Endothelial cell of umbilical vein (primary cell): ENCODE measurements around the gene LHFPL6. TPM values are rescaled to one million over a fixed set of nuclear protein-coding genes. Genes with fewer than 3 reads are reported as not detected.
A peak's percentile ranks its signal among the peaks of the same experiment; 100 is the strongest.

ENCODE experiments used
- BruUV-seq: library from RNA; stranded (reverse); fragments of 400-500 nt; replicated peaks from 2 replicates; lab custom pipeline; 2021; lab: Mats Ljungman, UMichigan
- CTCF ChIA-PET: fragments of 300-600, 350-600 bp; sonication (Branson Sonifier 250); formaldehyde crosslinking; loops from one replicate; lab custom pipeline; 2021; ENCODE audit warnings: antibody characterized with exemption, inconsistent platforms; lab: Charles Lee
- POLR2A ChIA-PET: fragments of 300-600, 350-600 bp; sonication (Branson Sonifier 250); formaldehyde crosslinking; loops from one replicate; lab custom pipeline; 2021; ENCODE audit warnings: antibody characterized with exemption, inconsistent platforms; lab: Charles Lee
- DNase-seq: peaks from one replicate; pipeline ENCODE4 v3.0.0-alpha.2; 2011; ENCODE audit warnings: low read depth, low spot score
- FAIRE-seq: peaks from 2 replicates; lab custom pipeline; 2011; peaks lifted over from hg19 to GRCh38; lab: Jason Lieb, UNC
- H2AFZ ChIP-seq: 2 replicates; pipeline ENCODE4 v1.6.0; 2012; ENCODE audit warnings: low read depth, low read length, control low read depth, inconsistent platforms
- H3K27ac ChIP-seq: 2 replicates; pipeline ENCODE4 v1.5.1; 2011; ENCODE audit warnings: low read depth, mild to moderate bottlenecking, control low read depth, low read length, moderate library complexity; ENCODE audit not compliant: insufficient read depth
- H3K27me3 ChIP-seq, 2 experiments: 2 replicates each; pipeline versions ENCODE4 v1.6.0 to v1.6.1; 2011; ENCODE audit warnings: low read length in 2 of 2, mixed read lengths in 1 of 2; ENCODE audit not compliant: control insufficient read depth in 2 of 2, insufficient read depth in 2 of 2
- H3K36me3 ChIP-seq, 2 experiments: 2 replicates in 1 of 2; 3 replicates in 1 of 2; pipeline ENCODE4 v1.5.1; 2011; ENCODE audit warnings: low read length in 2 of 2, mild to moderate bottlenecking in 1 of 2, moderate library complexity in 1 of 2; ENCODE audit not compliant: control insufficient read depth in 2 of 2, insufficient read depth in 2 of 2; ENCODE audit errors: extremely low read depth in 1 of 2
- H3K4me1 ChIP-seq: 3 replicates; pipeline ENCODE4 v1.5.1; 2011; ENCODE audit warnings: mild to moderate bottlenecking, low read length; ENCODE audit not compliant: control insufficient read depth, insufficient read depth; ENCODE audit errors: extremely low read depth
- H3K4me2 ChIP-seq: 2 replicates; pipeline ENCODE4 v1.6.1; 2011; ENCODE audit warnings: low read length, control low read depth, mixed read lengths; ENCODE audit not compliant: insufficient read depth
- H3K4me3 ChIP-seq, 3 experiments: fragments of 200-600 bp in 1 of 3; sonication (generic), shearing (Covaris generic) in 1 of 3; replicated peaks in 1 of 3; 2 replicates each; pipeline ENCODE4 v1.5.1; 2011 to 2016; ENCODE audit warnings: control low read depth in 3 of 3, low read length in 3 of 3, mild to moderate bottlenecking in 2 of 3, inconsistent platforms in 1 of 3, low read depth in 1 of 3, moderate library complexity in 1 of 3; ENCODE audit not compliant: insufficient read depth in 1 of 3
- H3K79me2 ChIP-seq: 2 replicates; pipeline ENCODE4 v1.6.0; 2012; ENCODE audit warnings: low read length, inconsistent platforms; ENCODE audit not compliant: control insufficient read depth, insufficient read depth
- H3K9ac ChIP-seq: replicated peaks from 2 replicates; pipeline ENCODE3; 2011; ENCODE audit warnings: low read length, control low read depth; ENCODE audit not compliant: insufficient read depth; ENCODE audit errors: extremely low read depth
- H3K9me1 ChIP-seq: replicated peaks from 3 replicates; pipeline ENCODE4 v1.6.0; 2011; ENCODE audit warnings: mild to moderate bottlenecking, low read length; ENCODE audit not compliant: control insufficient read depth, insufficient read depth; ENCODE audit errors: extremely low read depth
- H3K9me3 ChIP-seq: replicated peaks from 2 replicates; pipeline ENCODE4 v1.5.1; 2012; ENCODE audit warnings: low read length, inconsistent platforms; ENCODE audit not compliant: control insufficient read depth, insufficient read depth
- H4K20me1 ChIP-seq: replicated peaks from 2 replicates; pipeline ENCODE3; 2011; ENCODE audit warnings: mild to moderate bottlenecking, low read length; ENCODE audit not compliant: control insufficient read depth, insufficient read depth; ENCODE audit errors: extremely low read depth
- EZH2 ChIP-seq: IDR thresholded peaks from 2 replicates; pipeline ENCODE4 v1.6.1; 2012; ENCODE audit warnings: borderline replicate concordance, low read depth, mild to moderate bottlenecking, moderate library complexity, low read length, inconsistent platforms; ENCODE audit not compliant: severe bottlenecking
- GATA2 ChIP-seq: IDR thresholded peaks from 2 replicates; pipeline ENCODE4 v1.7.0; 2011; ENCODE audit warnings: low read depth, mild to moderate bottlenecking, moderate library complexity, mixed read lengths, low read length; ENCODE audit not compliant: insufficient read length, insufficient read depth
- JUN ChIP-seq: IDR thresholded peaks from 2 replicates; pipeline ENCODE4 v1.6.1; 2011; ENCODE audit warnings: borderline replicate concordance, low read depth; ENCODE audit not compliant: insufficient read length, insufficient read depth
- MAX ChIP-seq: IDR thresholded peaks from 2 replicates; pipeline ENCODE4 v1.6.1; 2011; ENCODE audit not compliant: insufficient read depth, insufficient read length
- MYC ChIP-seq: IDR thresholded peaks from one replicate; pipeline ENCODE4 v1.6.1; 2011; ENCODE audit warnings: mild to moderate bottlenecking, low read depth, low read length
- POLR2A ChIP-seq: IDR thresholded peaks from 2 replicates; pipeline ENCODE4 v1.6.1; 2012; ENCODE audit warnings: low read depth, mild to moderate bottlenecking, control low read depth, low read length
- dilution Hi-C: fragments of 300-500 bp; cut with MboI; formaldehyde crosslinking; loops from one replicate; pipeline ENCODE4 v1.15.0; 2019; ENCODE audit warnings: low sequenced_read_pairs; ENCODE audit not compliant: extremely low pct_ligation_motif_present
- intact Hi-C: fragments of 100-400 bp; cut with micrococcal nuclease; formaldehyde crosslinking; loops from one replicate; pipeline ENCODE4 v1.10.0; 2022
- polyA plus RNA-seq, 4 experiments: library from polyadenylated mRNA; depleted of rRNA in 3 of 4; stranded (reverse) in 3 of 4; unstranded in 1 of 4; fragments of >200 nt; gene quantifications; 2 replicates each; pipeline versions ENCODE4 v1.2.1 to v1.2.3, GENCODE V29; 2011 to 2012; ENCODE audit warnings: missing spikeins in 1 of 4
- total RNA-seq: library from RNA; stranded (reverse); gene quantifications from 2 replicates; pipeline ENCODE4 v1.2.3, GENCODE V29; 2021

Gene LHFPL6
- total and polyA plus RNA-seq, 2 donors (not counting 3 experiments of a cell fraction or from before 2014, with no cell fraction given), result 17.5 to 19.4 TPM

DNA sequence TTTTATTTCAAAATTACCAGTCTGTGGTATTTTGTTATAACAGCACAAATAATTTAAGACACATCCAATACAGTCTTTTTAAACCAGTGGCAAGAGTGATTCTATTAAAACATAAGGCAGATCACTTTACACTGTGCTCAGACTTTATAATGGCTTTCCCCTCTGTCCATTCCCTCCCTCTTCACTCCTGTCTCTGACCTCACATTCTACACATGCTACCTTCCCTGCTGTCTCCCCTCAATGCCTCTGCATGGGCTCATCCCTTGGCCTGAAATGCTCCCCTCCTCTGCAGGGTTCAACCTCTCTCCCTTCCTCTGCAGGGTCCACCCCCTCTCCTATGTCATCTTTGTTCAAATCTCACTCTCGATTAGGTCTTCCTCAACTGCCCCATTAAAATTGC, 170.8 kb downstream of the LHFPL6 start:
- H3K9me1 ChIP-seq, result no peaks in the 10 kb centered on the region
- H4K20me1 ChIP-seq, result no peaks in the 10 kb centered on the region
- H2AFZ ChIP-seq, result no peak overlapping the region
- intact Hi-C loops, result no loop called here
- no peak overlapping the region for H3K9ac ChIP-seq
- no peaks in the 10 kb centered on the region for H3K79me2 ChIP-seq
- H3K27me3 ChIP-seq, result no peaks in the 10 kb centered on the region
- TF ChIP-seq MAX (no peak), POLR2A (no peak)
- no peak overlapping the region for H3K4me2 ChIP-seq
- no peaks in the 10 kb centered on the region for H3K36me3 ChIP-seq
- H3K9me3 ChIP-seq, result no peaks in the 10 kb centered on the region
- BruUV-seq, result no TSS peak
- DNase-seq (no peak), FAIRE-seq (no peak)
- no peak overlapping the region for H3K4me3 ChIP-seq
- H3K27ac ChIP-seq, result no peak overlapping the region
- dilution Hi-C loops, result no loop called here
- H3K4me1 ChIP-seq, result no peaks in the 10 kb centered on the region
- ChIA-PET POLR2A (no interaction called here), CTCF (interaction anchor here (1.0 kb wide), 1 partner anchor 17 kb away, joined by 3 read pairs; no protein-coding TSS in a partner anchor)

GRCh38 chr13:39422845-39423565, 180.0 kb downstream of the LHFPL6 start:
- no peak for TF ChIP-seq GATA2
- no peak for TF ChIP-seq MYC
- TF ChIP-seq EZH2, result no peak
- no peak for TF ChIP-seq POLR2A
- TF ChIP-seq JUN, result no peak
- no peak overlapping the region for H2AFZ ChIP-seq
- no peaks in the 10 kb centered on the region for H3K9me1 ChIP-seq
- no peaks in the 10 kb centered on the region for H3K27me3 ChIP-seq
- no peak overlapping the region for H3K4me3 ChIP-seq
- H3K36me3 ChIP-seq, result no peaks in the 10 kb centered on the region
- no peaks in the 10 kb centered on the region for H3K79me2 ChIP-seq
- peak; percentile 61 for FAIRE-seq
- H4K20me1 ChIP-seq, result no peaks in the 10 kb centered on the region
- H3K4me2 ChIP-seq, result no peak overlapping the region
- no peak for DNase-seq
- H3K4me1 ChIP-seq, result peaks cover 1% of the 10 kb centered on the region
- no TSS peak for BruUV-seq
- intact Hi-C loops, result no loop called here
- H3K9ac ChIP-seq, result no peak overlapping the region
- no peak overlapping the region for H3K27ac ChIP-seq
- H3K9me3 ChIP-seq, result no peaks in the 10 kb centered on the region
- dilution Hi-C loops, result no loop called here
- ChIA-PET CTCF (interaction anchor here (0.9 to 1.8 kb wide), 3 partner anchors 8 to 193 kb away, joined by 3 to 6 read pairs (median 3); no protein-coding TSS in a partner anchor), POLR2A (no interaction called here)
